Neural progenitor cell (in vitro differentiated cells): ENCODE data around the gene PPARGC1A. TPM values are rescaled to one million over a fixed set of nuclear protein-coding genes. Genes with fewer than 3 reads are reported as not detected.

Source experiments
- DNase-seq: peaks from one replicate; pipeline ENCODE4 v3.0.0-alpha.2; 2016; ENCODE audit warnings: low spot score
- H2AFZ ChIP-seq: fragments of 200-600 bp; sonication (generic); replicated peaks from 2 replicates; pipeline ENCODE4 v1.6.1; 2016; ENCODE audit warnings: antibody characterized with exemption
- H3F3A ChIP-seq: fragments of 200-600 bp; sonication (generic); 2 replicates; pipeline ENCODE4 v1.6.1; 2016; ENCODE audit warnings: antibody characterized with exemption, low read depth
- H3K27ac ChIP-seq: fragments of 200-600 bp; sonication (generic); 2 replicates; pipeline ENCODE4 v1.5.1; 2016; ENCODE audit warnings: mild to moderate bottlenecking
- H3K27me3 ChIP-seq: fragments of 200-600 bp; sonication (generic); 2 replicates; pipeline ENCODE4 v1.6.1; 2016; ENCODE audit warnings: mild to moderate bottlenecking, moderate library complexity
- H3K36me3 ChIP-seq: fragments of 200-600 bp; sonication (generic); 2 replicates; pipeline ENCODE4 v1.5.1; 2016
- H3K4me1 ChIP-seq: fragments of 200-600 bp; sonication (generic); 2 replicates; pipeline ENCODE4 v1.6.1; 2016; ENCODE audit warnings: mixed run types
- H3K4me2 ChIP-seq: fragments of 200-600 bp; sonication (generic); 2 replicates; pipeline ENCODE4 v1.6.1; 2016
- H3K4me3 ChIP-seq: fragments of 200-600 bp; sonication (generic); 2 replicates; pipeline ENCODE4 v1.5.1; 2016
- H3K79me2 ChIP-seq: fragments of 200-600 bp; sonication (generic); 2 replicates; pipeline ENCODE4 v1.6.1; 2016; ENCODE audit warnings: low read depth
- H3K9ac ChIP-seq: fragments of 200-600 bp; sonication (generic); 2 replicates; pipeline ENCODE4 v1.6.1; 2016
- H3K9me3 ChIP-seq: fragments of 200-600 bp; sonication (generic); 2 replicates; pipeline ENCODE4 v1.5.1; 2016; ENCODE audit warnings: low read depth
- H4K20me1 ChIP-seq: fragments of 200-600 bp; sonication (generic); 2 replicates; pipeline ENCODE4 v1.6.1; 2016; ENCODE audit warnings: low read depth
- H3K27ac Mint-ChIP-seq: 3 replicates; pipeline ENCODE4 v1.8.0; 2021; ENCODE audit warnings: mixed read lengths
- H3K27me3 Mint-ChIP-seq: 2 replicates; pipeline ENCODE4 v1.8.0; 2022; ENCODE audit warnings: low read depth, mild to moderate bottlenecking, inconsistent platforms, moderate library complexity, mixed read lengths; ENCODE audit not compliant: insufficient read depth
- H3K36me3 Mint-ChIP-seq: 3 replicates; pipeline ENCODE4 v1.8.0; 2021; ENCODE audit warnings: mixed read lengths
- H3K4me1 Mint-ChIP-seq: 3 replicates; pipeline ENCODE4 v1.8.0; 2021; ENCODE audit warnings: mixed read lengths
- H3K4me3 Mint-ChIP-seq: 3 replicates; pipeline ENCODE4 v1.8.0; 2021; ENCODE audit warnings: mild to moderate bottlenecking, moderate library complexity, mixed read lengths
- H3K9me3 Mint-ChIP-seq: 3 replicates; pipeline ENCODE4 v1.8.0; 2020; ENCODE audit warnings: mixed read lengths
- CTCF ChIP-seq: fragments of 200-600 bp; sonication (generic); IDR thresholded peaks from 2 replicates; pipeline ENCODE4 v1.5.1; 2017; ENCODE audit warnings: antibody characterized with exemption, mild to moderate bottlenecking
- EZH2 ChIP-seq: fragments of 200-600 bp; sonication (generic); IDR thresholded peaks from 2 replicates; pipeline ENCODE4 v1.6.1; 2017; ENCODE audit warnings: antibody characterized with exemption, mild to moderate bottlenecking, moderate library complexity
- EZH2phosphoT487 ChIP-seq: fragments of 200-600 bp; sonication (generic); IDR thresholded peaks from 2 replicates; pipeline ENCODE4 v1.6.1; 2017; ENCODE audit warnings: antibody characterized with exemption
- total RNA-seq: library from RNA; depleted of rRNA; stranded (reverse); fragments of >200 nt; gene quantifications from 2 replicates; pipeline ENCODE4 v1.2.3, GENCODE V29; 2015; ENCODE audit warnings: low replicate concordance

Gene PPARGC1A
- total RNA-seq, 1 donor from 2014 or later = 6.6 TPM

GRCh38 chr4:23922541-23923111 lies 32.8 kb upstream of the PPARGC1A start:
- Histone ChIP-seq H3K4me1 (peaks cover 27% of the 10 kb centered on the region), H4K20me1 (no peaks in the 10 kb centered on the region), H3K4me3 (no peak overlapping the region), H3F3A (no peaks in the 10 kb centered on the region), H3K9ac (no peak overlapping the region), H3K79me2 (no peaks in the 10 kb centered on the region), H2AFZ (no peak overlapping the region), H3K9me3 (no peaks in the 10 kb centered on the region), H3K4me2 (peak overlapping the region; percentile 41), H3K36me3 (no peaks in the 10 kb centered on the region), H3K27me3 (no peaks in the 10 kb centered on the region), H3K27ac (no peak overlapping the region)
- DNase-seq = peak; percentile 31
- H3K27me3 Mint-ChIP-seq = peaks cover 2% of the 10 kb centered on the region
- no peak for TF ChIP-seq CTCF
- no peak for TF ChIP-seq EZH2phosphoT487
- no peak for TF ChIP-seq EZH2
- no peaks in the 10 kb centered on the region for H3K9me3 Mint-ChIP-seq
- H3K36me3 Mint-ChIP-seq = no peaks in the 10 kb centered on the region
- peaks cover 17% of the 10 kb centered on the region for H3K4me1 Mint-ChIP-seq
- no peak overlapping the region for H3K4me3 Mint-ChIP-seq
- no peak overlapping the region for H3K27ac Mint-ChIP-seq

- no peak overlapping the region for H3K27ac Mint-ChIP-seq
- H3K4me3 Mint-ChIP-seq = no peak overlapping the region
- Histone ChIP-seq H2AFZ (no peak overlapping the region), H3K27ac (no peak overlapping the region), H3K79me2 (no peaks in the 10 kb centered on the region), H3K4me1 (peaks cover 27% of the 10 kb centered on the region), H3K27me3 (no peaks in the 10 kb centered on the region), H4K20me1 (no peaks in the 10 kb centered on the region), H3K4me3 (no peak overlapping the region), H3K4me2 (peak overlapping the region; percentile 41), H3K9me3 (no peaks in the 10 kb centered on the region), H3F3A (no peaks in the 10 kb centered on the region), H3K9ac (no peak overlapping the region), H3K36me3 (no peaks in the 10 kb centered on the region)
- no peaks in the 10 kb centered on the region for H3K36me3 Mint-ChIP-seq
- no peaks in the 10 kb centered on the region for H3K9me3 Mint-ChIP-seq
- peaks cover 2% of the 10 kb centered on the region for H3K27me3 Mint-ChIP-seq
- TF ChIP-seq EZH2phosphoT487 (no peak), CTCF (no peak), EZH2 (no peak)
- DNase-seq = no peak
- H3K4me1 Mint-ChIP-seq = peaks cover 17% of the 10 kb centered on the region
These were observed 32.2 kb upstream of the PPARGC1A start for GRCh38 chr4:23922013-23922412.

GRCh38 chr4:23921447-23921845 lies 31.6 kb upstream of the PPARGC1A start:
- H3K27me3 ChIP-seq = no peaks in the 10 kb centered on the region
- H3K9ac ChIP-seq = no peak overlapping the region
- H3K36me3 Mint-ChIP-seq = no peaks in the 10 kb centered on the region
- H3K4me3 Mint-ChIP-seq = no peak overlapping the region
- no peaks in the 10 kb centered on the region for H4K20me1 ChIP-seq
- H3F3A ChIP-seq = no peaks in the 10 kb centered on the region
- H3K27ac Mint-ChIP-seq = no peak overlapping the region
- no peak overlapping the region for H2AFZ ChIP-seq
- no peaks in the 10 kb centered on the region for H3K9me3 Mint-ChIP-seq
- no peak overlapping the region for H3K4me2 ChIP-seq
- TF ChIP-seq EZH2phosphoT487 (no peak), CTCF (no peak), EZH2 (no peak)
- H3K79me2 ChIP-seq = no peaks in the 10 kb centered on the region
- H3K4me1 ChIP-seq = peaks cover 27% of the 10 kb centered on the region
- H3K4me3 ChIP-seq = no peak overlapping the region
- H3K9me3 ChIP-seq = no peaks in the 10 kb centered on the region
- peak; percentile 39 for DNase-seq
- H3K27me3 Mint-ChIP-seq = peaks cover 4% of the 10 kb centered on the region
- no peak overlapping the region for H3K27ac ChIP-seq
- H3K36me3 ChIP-seq = no peaks in the 10 kb centered on the region
- H3K4me1 Mint-ChIP-seq = peaks cover 17% of the 10 kb centered on the region
